IMR-90 (cell line): ENCODE measurements around the gene CRLF1. TPM values are rescaled to one million over a fixed set of nuclear protein-coding genes. Genes with fewer than 3 reads are reported as not detected.

ENCODE experiments used
- ATAC-seq: fragments of 200-7000 bp; cut with Tn5 transposase; 2 replicates; pipeline ENCODE4 v1.9.1; 2020; ENCODE audit warnings: low read depth, mild to moderate bottlenecking, moderate library complexity
- BruUV-seq: library from RNA; stranded (reverse); fragments of 400-500 nt; replicated peaks from 2 replicates; lab custom pipeline; 2021; lab: Mats Ljungman, UMichigan
- CTCF ChIA-PET: fragments of 300-600 bp; formaldehyde crosslinking; extraction: SDS; loops from one replicate; lab custom pipeline; 2021; ENCODE audit warnings: antibody characterized with exemption; lab: Yijun Ruan, JAX
- POLR2A ChIA-PET: fragments of 300-600 bp; sonication (Branson Sonifier 250); formaldehyde crosslinking; loops from one replicate; lab custom pipeline; 2022; ENCODE audit warnings: antibody characterized with exemption; ENCODE audit not compliant: unreplicated experiment; lab: Charles Lee
- DNase-seq: peaks from one replicate; pipeline ENCODE4 v3.0.0; 2013
- H2AFZ ChIP-seq: replicated peaks from 2 replicates; pipeline ENCODE3; 2013; ENCODE audit warnings: low read length, mild to moderate bottlenecking; ENCODE audit not compliant: poor library complexity
- H2AK5ac ChIP-seq: 2 replicates; pipeline ENCODE4 v1.6.1; 2013; ENCODE audit warnings: low read depth, low read length, inconsistent platforms
- H2AK9ac ChIP-seq: replicated peaks from 2 replicates; pipeline ENCODE3; 2013; ENCODE audit warnings: mild to moderate bottlenecking, low read depth, low read length, moderate library complexity; ENCODE audit not compliant: poor library complexity
- H2BK120ac ChIP-seq: 2 replicates; pipeline ENCODE4 v1.6.1; 2013; ENCODE audit warnings: low read depth, low read length, inconsistent platforms
- H2BK15ac ChIP-seq: 3 replicates; pipeline ENCODE4 v1.6.1; 2013; ENCODE audit warnings: low read depth, low read length, inconsistent platforms
- H2BK20ac ChIP-seq: 2 replicates; pipeline ENCODE4 v1.6.1; 2013; ENCODE audit warnings: low read depth, mild to moderate bottlenecking, inconsistent platforms, low read length, moderate library complexity
- H2BK5ac ChIP-seq: 2 replicates; pipeline ENCODE4 v1.6.1; 2013; ENCODE audit warnings: mild to moderate bottlenecking, low read depth, low read length, inconsistent platforms; ENCODE audit not compliant: poor library complexity, severe bottlenecking
- H3K14ac ChIP-seq: replicated peaks from 2 replicates; pipeline ENCODE4 v1.6.1; 2013; ENCODE audit warnings: low read depth, low read length, inconsistent platforms
- H3K18ac ChIP-seq: 2 replicates; pipeline ENCODE4 v1.6.1; 2013; ENCODE audit warnings: low read depth, low read length, control low read depth
- H3K23ac ChIP-seq: 2 replicates; pipeline ENCODE4 v1.6.1; 2013; ENCODE audit warnings: low read depth, low read length, inconsistent platforms
- H3K27ac ChIP-seq: 2 replicates; pipeline ENCODE4 v1.5.1; 2013; ENCODE audit warnings: mild to moderate bottlenecking, control low read depth, low read length; ENCODE audit not compliant: insufficient read depth
- H3K27me3 ChIP-seq: 2 replicates; pipeline ENCODE4 v1.6.1; 2013; ENCODE audit warnings: low read length; ENCODE audit not compliant: control insufficient read depth, insufficient read depth
- H3K36me3 ChIP-seq: 2 replicates; pipeline ENCODE4 v1.6.1; 2013; ENCODE audit warnings: low read length, mixed read lengths; ENCODE audit not compliant: control insufficient read depth, insufficient read depth
- H3K4ac ChIP-seq: 2 replicates; pipeline ENCODE4 v1.6.1; 2013; ENCODE audit warnings: low read depth, low read length, inconsistent platforms
- H3K4me1 ChIP-seq: 2 replicates; pipeline ENCODE4 v1.6.1; 2013; ENCODE audit warnings: low read length, mixed read lengths; ENCODE audit not compliant: control insufficient read depth, insufficient read depth
- H3K4me2 ChIP-seq: 2 replicates; pipeline ENCODE4 v1.6.1; 2013; ENCODE audit warnings: low read depth, mild to moderate bottlenecking, control low read depth, low read length, moderate library complexity
- H3K4me3 ChIP-seq: 2 replicates; pipeline ENCODE4 v1.5.1; 2013; ENCODE audit warnings: low read depth, mild to moderate bottlenecking, control low read depth, low read length, moderate library complexity; ENCODE audit not compliant: insufficient read depth
- H3K56ac ChIP-seq: 2 replicates; pipeline ENCODE4 v1.6.1; 2013; ENCODE audit warnings: low read length, inconsistent platforms; ENCODE audit not compliant: insufficient read depth; ENCODE audit errors: extremely low read depth
- H3K79me1 ChIP-seq, 2 experiments: 2 replicates each; pipeline ENCODE4 v1.6.1; 2013; ENCODE audit warnings: low read length in 2 of 2, inconsistent platforms in 1 of 2, low read depth in 1 of 2
- H3K9ac ChIP-seq: 2 replicates; pipeline ENCODE4 v1.6.1; 2013; ENCODE audit warnings: low read depth, low read length, control low read depth
- H3K9me1 ChIP-seq: 2 replicates; pipeline ENCODE4 v1.6.1; 2013; ENCODE audit warnings: low read length, inconsistent platforms; ENCODE audit not compliant: insufficient read depth
- H3K9me3 ChIP-seq: 2 replicates; pipeline ENCODE4 v1.6.1; 2013; ENCODE audit warnings: low read length; ENCODE audit not compliant: control insufficient read depth, insufficient read depth
- H4K20me1 ChIP-seq: 2 replicates; pipeline ENCODE4 v1.6.1; 2013; ENCODE audit warnings: low read length, inconsistent platforms; ENCODE audit not compliant: insufficient read depth
- H4K5ac ChIP-seq: 2 replicates; pipeline ENCODE4 v1.6.1; 2013; ENCODE audit warnings: mild to moderate bottlenecking, low read depth, low read length, control low read depth
- H4K8ac ChIP-seq, 2 experiments: 2 replicates each; pipeline ENCODE4 v1.6.1; 2013; ENCODE audit warnings: low read depth in 2 of 2, low read length in 2 of 2, control low read depth in 1 of 2, inconsistent platforms in 1 of 2
- H4K91ac ChIP-seq: 2 replicates; pipeline ENCODE4 v1.6.1; 2013; ENCODE audit warnings: low read depth, low read length, inconsistent platforms; ENCODE audit not compliant: insufficient read depth
- CHD1 ChIP-seq: IDR thresholded peaks from 2 replicates; pipeline ENCODE4 v1.6.1; 2012; ENCODE audit warnings: low read depth, low read length, improper control_type of control experiment
- FOS ChIP-seq: fragments of 150-350 bp; IDR thresholded peaks from 2 replicates; pipeline ENCODE4 v1.6.1; 2016; ENCODE audit warnings: low read depth, low read length
- NFE2L2 ChIP-seq: fragments of 150-350 bp; IDR thresholded peaks from 2 replicates; pipeline ENCODE4 v1.6.1; 2016; ENCODE audit warnings: low read depth, mild to moderate bottlenecking, low read length
- WGBS, 2 experiments: methylation state at CpG; one replicate each; pipeline versions ENCODE4 v1.1.5 to v1.1.7; 2013; ENCODE audit warnings: missing lambda C conversion rate in 2 of 2; ENCODE audit not compliant: insufficient read length in 1 of 2; ENCODE audit errors: extremely low coverage in 2 of 2; 5-methylcytosine and 5-hydroxymethylcytosine counted together
- dilution Hi-C: fragments of 300-500 bp; cut with HindIII; formaldehyde crosslinking; loops from one replicate; pipeline ENCODE4 v1.14.3; 2018; ENCODE audit warnings: low sequenced_read_pairs; ENCODE audit not compliant: unreplicated experiment
- in situ Hi-C: fragments of 300-500 bp; cut with MboI; formaldehyde crosslinking; loops from 3 replicates; pipeline ENCODE4 v1.14.3; 2019; ENCODE audit warnings: low sequenced_read_pairs, inconsistent platforms, mixed read lengths
- intact Hi-C: fragments of 100-400 bp; cut with micrococcal nuclease; formaldehyde crosslinking; loops from 2 replicates; pipeline ENCODE4 v1.10.0; 2022
- polyA plus RNA-seq, 3 experiments: library from polyadenylated mRNA; depleted of rRNA; stranded (reverse); fragments of >200 nt; gene quantifications; 2 replicates each; pipeline ENCODE4 v1.2.3, GENCODE V29; 2012; ENCODE audit warnings: low replicate concordance in 1 of 3
- total RNA-seq: library from RNA; depleted of rRNA; stranded (reverse); fragments of >200 nt; gene quantifications from 2 replicates; pipeline ENCODE4 v1.2.3, GENCODE V29; 2012

Gene CRLF1
- total and polyA plus RNA-seq, 2 of the 4 experiments (the other 2 are of a cell fraction): 0.18 to 3.1 TPM

- Histone ChIP-seq H2BK20ac (no peak overlapping the region), H3K56ac (no peak overlapping the region), H3K27me3 (peaks cover 57% of the 10 kb centered on the region), H3K14ac (no peak overlapping the region), H4K91ac (no peak overlapping the region), H4K8ac (no peak overlapping the region), H3K23ac (no peak overlapping the region), H3K27ac (no peak overlapping the region), H2AK5ac (no peak overlapping the region), H4K20me1 (peaks cover 8% of the 10 kb centered on the region), H4K5ac (no peak overlapping the region), H3K9me1 (no peaks in the 10 kb centered on the region), H3K9me3 (no peaks in the 10 kb centered on the region), H2BK120ac (no peak overlapping the region), H2BK5ac (no peak overlapping the region), H3K4me3 (no peak overlapping the region), H2BK15ac (no peak overlapping the region), H2AFZ (no peak overlapping the region), H3K79me1 (no peaks in the 10 kb centered on the region), H3K18ac (no peak overlapping the region), H3K36me3 (no peaks in the 10 kb centered on the region), H2AK9ac (peak overlapping the region; percentile 42), H3K4ac (no peak overlapping the region), H3K4me1 (peaks cover 5% of the 10 kb centered on the region; the same call in 1 of the 2 replicates), H3K4me2 (no peak overlapping the region), H3K9ac (no peak overlapping the region)
- ATAC-seq (no peak), DNase-seq (no peak)
- in situ Hi-C loops (no loop called here), dilution Hi-C loops (no loop called here), intact Hi-C loops (no loop called here)
- ChIA-PET CTCF (interaction anchor here (0.5 to 0.6 kb wide), 2 partner anchors 30 to 84 kb away, joined by 3 read pairs; no protein-coding TSS in a partner anchor), POLR2A (no interaction called here)
- BruUV-seq: no TSS peak
- WGBS, 2 experiments: no CpG with 5 or more reads among the region's 26 CpGs
- TF ChIP-seq CHD1: no peak
- no peak for TF ChIP-seq NFE2L2
- no peak for TF ChIP-seq FOS
Measured at GRCh38 chr19:18603958-18604819, 2.4 kb downstream of the CRLF1 start.
